Mammary epithelial cell (primary cell): ENCODE measurements around the gene GALNT10.

Experiments used
- CTCF ChIP-seq, 2 donors: IDR thresholded peaks in 1 of 2; conservative IDR thresholded peaks in 1 of 2; 2 replicates each; pipeline ENCODE4 v1.5.1; 2011 to 2012; ENCODE audit warnings: inconsistent platforms in 2 of 2, low read length in 2 of 2, mild to moderate bottlenecking in 2 of 2, control low read depth in 1 of 2, low read depth in 1 of 2; ENCODE audit not compliant: insufficient read depth in 1 of 2; ENCODE audit errors: extremely low read depth in 1 of 2
- EZH2 ChIP-seq: IDR thresholded peaks from 2 replicates; pipeline ENCODE4 v1.6.1; 2012; ENCODE audit warnings: low read length, inconsistent platforms, borderline replicate concordance

- TF ChIP-seq CTCF (conservative IDR thresholded peaks at IDR 0.05 in 1 of 2, IDR thresholded peaks at IDR 0.05 in 1 of 2; ENCODE audit: extremely low read depth in 1 of 2, insufficient read depth in 1 of 2, low read depth in 1 of 2, low read length in 2 of 2) (no peak), EZH2 (no peak)
Observed at GRCh38 chr5:154372661-154373060, 182.1 kb downstream of the GALNT10 start.
